Upper lobe of left lung (tissue), 6 donors: Measurements from ENCODE around the gene CHD9. TPM values are rescaled to one million over a fixed set of nuclear protein-coding genes. Genes with fewer than 3 reads are reported as not detected.
A peak's percentile ranks its signal among the peaks of the same experiment; 100 is the strongest.

Experiments
- ATAC-seq, 2 donors: fragments of 200-7000 bp; cut with Tn5 transposase; one replicate each; pipeline ENCODE4 v1.9.1; 2022; ENCODE audit warnings: mild to moderate bottlenecking in 2 of 2, moderate library complexity in 2 of 2; ENCODE audit not compliant: low FRiP score in 2 of 2
- DNase-seq, 2 donors: peaks; one replicate each; pipeline ENCODE4 v3.0.0-alpha.2; 2019 to 2020
- H3K27ac ChIP-seq, 4 donors: fragments of 200-600 bp; sonication (generic); one replicate each; pipeline ENCODE4 v1.5.1; 2016 to 2019
- H3K27me3 ChIP-seq, 4 donors: fragments of 200-600 bp; sonication (generic); one replicate each; pipeline ENCODE4 v1.5.1; 2017 to 2019
- H3K36me3 ChIP-seq, 4 donors: fragments of 200-600 bp; sonication (generic); one replicate each; pipeline ENCODE4 v1.5.1; 2016 to 2019
- H3K4me1 ChIP-seq, 4 donors: fragments of 200-600 bp; sonication (generic); one replicate each; pipeline ENCODE4 v1.5.1; 2018 to 2019
- H3K4me3 ChIP-seq, 4 donors: fragments of 200-600 bp; sonication (generic); one replicate each; pipeline ENCODE4 v1.5.1; 2017 to 2019; ENCODE audit warnings: mild to moderate bottlenecking in 2 of 4, moderate library complexity in 1 of 4
- H3K9me3 ChIP-seq, 4 donors: fragments of 200-600 bp; sonication (generic); one replicate each; pipeline ENCODE4 v1.5.1; 2018 to 2019
- CTCF ChIP-seq, 6 experiments: fragments of 450-650 bp in 4 of 6; fragments of 200-600 bp in 2 of 6; sonication (generic) in 2 of 6; IDR thresholded peaks; one replicate each; pipeline ENCODE4 v1.5.1; 2016 to 2019; ENCODE audit warnings: antibody characterized with exemption in 6 of 6
- EP300 ChIP-seq, 4 donors: sonication (generic); formaldehyde crosslinking; IDR thresholded peaks; one replicate each; pipeline ENCODE4 v1.5.1; 2017; ENCODE audit warnings: antibody characterized with exemption in 4 of 4, control low read depth in 2 of 4
- POLR2A ChIP-seq, 4 donors: fragments of 450-650 bp; IDR thresholded peaks; one replicate each; pipeline ENCODE4 v1.5.1; 2016 to 2017; ENCODE audit warnings: antibody characterized with exemption in 4 of 4, mild to moderate bottlenecking in 2 of 4
- POLR2AphosphoS5 ChIP-seq, 2 donors: sonication (generic); formaldehyde crosslinking; IDR thresholded peaks; one replicate each; pipeline ENCODE4 v1.5.1; 2017; ENCODE audit warnings: antibody characterized with exemption in 2 of 2
- WGBS, 2 donors: methylation state at CpG; one replicate each; pipeline ENCODE4 v1.1.5; 2017 to 2018; 5-methylcytosine and 5-hydroxymethylcytosine counted together
- total RNA-seq, 6 donors: library from RNA; depleted of rRNA in 4 of 6; stranded (reverse); fragments of >200 nt in 4 of 6; gene quantifications; one replicate each; pipeline versions ENCODE4 v1.1.0 to v1.2.1, GENCODE V29; 2016 to 2021
- donor health status: DM: no; HTN: no; CAD: no; lungs with moderate emphysema.
- donor health status: DM: no; HTN: yes; CAD: no; lungs with severe emphysema.

The CHD9 gene
- total RNA-seq, 6 donors from 2014 or later: 55.6 to 98.8 (median 68.3) TPM

GRCh38 chr16:53082509-53082908 lies 27.7 kb downstream of the CHD9 start:
- no peak for DNase-seq
- Histone ChIP-seq H3K4me3 (no peak overlapping the region), H3K9me3 (no peaks in the 10 kb centered on the region), H3K36me3 (no peaks in the 10 kb centered on the region), H3K27me3 (no peaks in the 10 kb centered on the region), H3K4me1 (peaks cover 40 to 73% (median 68%) of the 10 kb centered on the region in 4 donors), H3K27ac (peak overlapping the region in 2 of 4 donors; percentile 26 to 53)
- ATAC-seq: no peak
- 83 to 89% methylated on average over 4 of the region's 4 CpGs for WGBS, 2 donors
- no peak for TF ChIP-seq EP300 (IDR thresholded peaks at IDR 0.05)
- no peak for TF ChIP-seq POLR2A (IDR thresholded peaks at IDR 0.05)
- no peak for TF ChIP-seq CTCF (IDR thresholded peaks at IDR 0.05)
- no peak for TF ChIP-seq POLR2AphosphoS5 (IDR thresholded peaks at IDR 0.05)

GRCh38 chr16:53083119-53083518 lies 28.3 kb downstream of the CHD9 start:
- WGBS, 2 donors: 43 to 65% methylated on average over 1 of the region's 1 CpG
- no peak for ATAC-seq
- TF ChIP-seq POLR2AphosphoS5 (IDR thresholded peaks at IDR 0.05) (no peak), CTCF (IDR thresholded peaks at IDR 0.05) (no peak), POLR2A (IDR thresholded peaks at IDR 0.05) (no peak), EP300 (IDR thresholded peaks at IDR 0.05) (no peak)

GRCh38 chr16:53084141-53084541 lies 29.4 kb downstream of the CHD9 start:
- WGBS, 2 donors: 64 to 78% methylated on average over 4 of the region's 4 CpGs
- peak overlapping the region; percentile 26 to 88 (median 73) for H3K27ac ChIP-seq
- H3K27me3 ChIP-seq: no peaks in the 10 kb centered on the region
- H3K36me3 ChIP-seq: no peaks in the 10 kb centered on the region
- DNase-seq: peak in 1 of 2 donors; percentile 44
- peak in 1 of 2 donors; percentile 64 for ATAC-seq
- no peak for TF ChIP-seq EP300 (IDR thresholded peaks at IDR 0.05)
- peak in 1 of 2 donors; percentile 9 for TF ChIP-seq POLR2AphosphoS5 (IDR thresholded peaks at IDR 0.05)
- peaks cover 41 to 73% (median 68%) of the 10 kb centered on the region in 4 donors for H3K4me1 ChIP-seq
- H3K4me3 ChIP-seq: no peak overlapping the region
- no peaks in the 10 kb centered on the region for H3K9me3 ChIP-seq

More at GRCh38 chr16:53083119-53083518, 28.3 kb downstream of the CHD9 start:
- H3K4me1 ChIP-seq: peaks cover 40 to 73% (median 67%) of the 10 kb centered on the region in 4 donors
- H3K4me3 ChIP-seq: no peak overlapping the region
- no peaks in the 10 kb centered on the region for H3K27me3 ChIP-seq
- H3K36me3 ChIP-seq: no peaks in the 10 kb centered on the region
- DNase-seq: no peak
- H3K9me3 ChIP-seq: no peaks in the 10 kb centered on the region
- H3K27ac ChIP-seq: no peak overlapping the region

- no peaks in the 10 kb centered on the region for H3K27me3 ChIP-seq
- H3K27ac ChIP-seq: peak overlapping the region; percentile 67 to 88 (median 73)
- H3K9me3 ChIP-seq: no peaks in the 10 kb centered on the region
- 87 to 89% methylated on average over 8 of the region's 8 CpGs for WGBS, 2 donors
- H3K4me1 ChIP-seq: peaks cover 47 to 73% (median 70%) of the 10 kb centered on the region in 4 donors
- no peak overlapping the region for H3K4me3 ChIP-seq
- no peak for DNase-seq
- ATAC-seq: peak in 1 of 2 donors; percentile 40
- TF ChIP-seq POLR2AphosphoS5 (IDR thresholded peaks at IDR 0.05) (no peak), POLR2A (IDR thresholded peaks at IDR 0.05) (no peak), EP300 (IDR thresholded peaks at IDR 0.05) (no peak), CTCF (IDR thresholded peaks at IDR 0.05) (no peak)
- H3K36me3 ChIP-seq: no peaks in the 10 kb centered on the region
Observed at GRCh38 chr16:53084746-53085334, 30.0 kb downstream of the CHD9 start.

- WGBS, 2 donors: 30% methylated on average over 4 of the region's 4 CpGs
- H3K36me3 ChIP-seq: no peaks in the 10 kb centered on the region
- ATAC-seq: no peak
Observed at GRCh38 chr16:53085369-53085843, 30.6 kb downstream of the CHD9 start.

More at GRCh38 chr16:53085369-53085843, 30.6 kb downstream of the CHD9 start:
- Histone ChIP-seq H3K4me1 (peaks cover 49 to 73% (median 71%) of the 10 kb centered on the region in 4 donors), H3K9me3 (no peaks in the 10 kb centered on the region), H3K4me3 (no peak overlapping the region), H3K27ac (peak overlapping the region; percentile 67 to 88 (median 73)), H3K27me3 (no peaks in the 10 kb centered on the region)
- DNase-seq: no peak
- TF ChIP-seq POLR2A (IDR thresholded peaks at IDR 0.05) (no peak), POLR2AphosphoS5 (IDR thresholded peaks at IDR 0.05) (peak in 1 of 2 donors; percentile 29), EP300 (IDR thresholded peaks at IDR 0.05) (no peak), CTCF (IDR thresholded peaks at IDR 0.05) (no peak)
